Endothelial cell of umbilical vein (primary cell): ENCODE results near the gene WDFY2. TPM values are rescaled to one million over a fixed set of nuclear protein-coding genes. Genes with fewer than 3 reads are reported as not detected.
A peak's percentile ranks its signal among the peaks of the same experiment; 100 is the strongest.

Source experiments
- BruUV-seq: library from RNA; stranded (reverse); fragments of 400-500 nt; replicated peaks from 2 replicates; lab custom pipeline; 2021; lab: Mats Ljungman, UMichigan
- CTCF ChIA-PET: fragments of 300-600, 350-600 bp; sonication (Branson Sonifier 250); formaldehyde crosslinking; loops from one replicate; lab custom pipeline; 2021; ENCODE audit warnings: antibody characterized with exemption, inconsistent platforms; lab: Charles Lee
- POLR2A ChIA-PET: fragments of 300-600, 350-600 bp; sonication (Branson Sonifier 250); formaldehyde crosslinking; loops from one replicate; lab custom pipeline; 2021; ENCODE audit warnings: antibody characterized with exemption, inconsistent platforms; lab: Charles Lee
- DNase-seq: peaks from one replicate; pipeline ENCODE4 v3.0.0-alpha.2; 2011; ENCODE audit warnings: low read depth, low spot score
- FAIRE-seq: peaks from 2 replicates; lab custom pipeline; 2011; peaks lifted over from hg19 to GRCh38; lab: Jason Lieb, UNC
- H2AFZ ChIP-seq: 2 replicates; pipeline ENCODE4 v1.6.0; 2012; ENCODE audit warnings: low read depth, low read length, control low read depth, inconsistent platforms
- H3K27ac ChIP-seq: 2 replicates; pipeline ENCODE4 v1.5.1; 2011; ENCODE audit warnings: low read depth, mild to moderate bottlenecking, control low read depth, low read length, moderate library complexity; ENCODE audit not compliant: insufficient read depth
- H3K27me3 ChIP-seq, 2 experiments: 2 replicates each; pipeline versions ENCODE4 v1.6.0 to v1.6.1; 2011; ENCODE audit warnings: low read length in 2 of 2, mixed read lengths in 1 of 2; ENCODE audit not compliant: control insufficient read depth in 2 of 2, insufficient read depth in 2 of 2
- H3K36me3 ChIP-seq, 2 experiments: 2 replicates in 1 of 2; 3 replicates in 1 of 2; pipeline ENCODE4 v1.5.1; 2011; ENCODE audit warnings: low read length in 2 of 2, mild to moderate bottlenecking in 1 of 2, moderate library complexity in 1 of 2; ENCODE audit not compliant: control insufficient read depth in 2 of 2, insufficient read depth in 2 of 2; ENCODE audit errors: extremely low read depth in 1 of 2
- H3K4me1 ChIP-seq: 3 replicates; pipeline ENCODE4 v1.5.1; 2011; ENCODE audit warnings: mild to moderate bottlenecking, low read length; ENCODE audit not compliant: control insufficient read depth, insufficient read depth; ENCODE audit errors: extremely low read depth
- H3K4me2 ChIP-seq: 2 replicates; pipeline ENCODE4 v1.6.1; 2011; ENCODE audit warnings: low read length, control low read depth, mixed read lengths; ENCODE audit not compliant: insufficient read depth
- H3K4me3 ChIP-seq, 3 experiments: fragments of 200-600 bp in 1 of 3; sonication (generic), shearing (Covaris generic) in 1 of 3; replicated peaks in 1 of 3; 2 replicates each; pipeline ENCODE4 v1.5.1; 2011 to 2016; ENCODE audit warnings: control low read depth in 3 of 3, low read length in 3 of 3, mild to moderate bottlenecking in 2 of 3, inconsistent platforms in 1 of 3, low read depth in 1 of 3, moderate library complexity in 1 of 3; ENCODE audit not compliant: insufficient read depth in 1 of 3
- H3K79me2 ChIP-seq: 2 replicates; pipeline ENCODE4 v1.6.0; 2012; ENCODE audit warnings: low read length, inconsistent platforms; ENCODE audit not compliant: control insufficient read depth, insufficient read depth
- H3K9ac ChIP-seq: replicated peaks from 2 replicates; pipeline ENCODE3; 2011; ENCODE audit warnings: low read length, control low read depth; ENCODE audit not compliant: insufficient read depth; ENCODE audit errors: extremely low read depth
- H3K9me1 ChIP-seq: replicated peaks from 3 replicates; pipeline ENCODE4 v1.6.0; 2011; ENCODE audit warnings: mild to moderate bottlenecking, low read length; ENCODE audit not compliant: control insufficient read depth, insufficient read depth; ENCODE audit errors: extremely low read depth
- H3K9me3 ChIP-seq: replicated peaks from 2 replicates; pipeline ENCODE4 v1.5.1; 2012; ENCODE audit warnings: low read length, inconsistent platforms; ENCODE audit not compliant: control insufficient read depth, insufficient read depth
- H4K20me1 ChIP-seq: replicated peaks from 2 replicates; pipeline ENCODE3; 2011; ENCODE audit warnings: mild to moderate bottlenecking, low read length; ENCODE audit not compliant: control insufficient read depth, insufficient read depth; ENCODE audit errors: extremely low read depth
- FOS ChIP-seq: IDR thresholded peaks from 2 replicates; pipeline ENCODE4 v1.6.1; 2011; ENCODE audit warnings: mild to moderate bottlenecking, low read length, moderate library complexity, borderline replicate concordance; ENCODE audit not compliant: insufficient read depth
- GATA2 ChIP-seq: IDR thresholded peaks from 2 replicates; pipeline ENCODE4 v1.7.0; 2011; ENCODE audit warnings: low read depth, mild to moderate bottlenecking, moderate library complexity, mixed read lengths, low read length; ENCODE audit not compliant: insufficient read length, insufficient read depth
- JUN ChIP-seq: IDR thresholded peaks from 2 replicates; pipeline ENCODE4 v1.6.1; 2011; ENCODE audit warnings: borderline replicate concordance, low read depth; ENCODE audit not compliant: insufficient read length, insufficient read depth
- dilution Hi-C: fragments of 300-500 bp; cut with MboI; formaldehyde crosslinking; loops from one replicate; pipeline ENCODE4 v1.15.0; 2019; ENCODE audit warnings: low sequenced_read_pairs; ENCODE audit not compliant: extremely low pct_ligation_motif_present
- intact Hi-C: fragments of 100-400 bp; cut with micrococcal nuclease; formaldehyde crosslinking; loops from one replicate; pipeline ENCODE4 v1.10.0; 2022
- polyA plus RNA-seq, 4 experiments: library from polyadenylated mRNA; depleted of rRNA in 3 of 4; stranded (reverse) in 3 of 4; unstranded in 1 of 4; fragments of >200 nt; gene quantifications; 2 replicates each; pipeline versions ENCODE4 v1.2.1 to v1.2.3, GENCODE V29; 2011 to 2012; ENCODE audit warnings: missing spikeins in 1 of 4
- total RNA-seq: library from RNA; stranded (reverse); gene quantifications from 2 replicates; pipeline ENCODE4 v1.2.3, GENCODE V29; 2021
- TF ChIP-seq, protein P1 (sequence below), 2 donors: IDR thresholded peaks; 1 replicate in 1 of 2; 2 replicates in 1 of 2; pipeline ENCODE4 v1.5.1; 2011; ENCODE audit warnings: low read length in 2 of 2, mild to moderate bottlenecking in 2 of 2, moderate library complexity in 2 of 2, control low read depth in 1 of 2, inconsistent platforms in 1 of 2, low read depth in 1 of 2; ENCODE audit not compliant: insufficient read depth in 1 of 2; ENCODE audit errors: extremely low read depth in 1 of 2

WDFY2 gene
- total and polyA plus RNA-seq, 2 donors (not counting 3 experiments of a cell fraction or from before 2014, with no cell fraction given): 2.1 to 5.5 TPM

DNA sequence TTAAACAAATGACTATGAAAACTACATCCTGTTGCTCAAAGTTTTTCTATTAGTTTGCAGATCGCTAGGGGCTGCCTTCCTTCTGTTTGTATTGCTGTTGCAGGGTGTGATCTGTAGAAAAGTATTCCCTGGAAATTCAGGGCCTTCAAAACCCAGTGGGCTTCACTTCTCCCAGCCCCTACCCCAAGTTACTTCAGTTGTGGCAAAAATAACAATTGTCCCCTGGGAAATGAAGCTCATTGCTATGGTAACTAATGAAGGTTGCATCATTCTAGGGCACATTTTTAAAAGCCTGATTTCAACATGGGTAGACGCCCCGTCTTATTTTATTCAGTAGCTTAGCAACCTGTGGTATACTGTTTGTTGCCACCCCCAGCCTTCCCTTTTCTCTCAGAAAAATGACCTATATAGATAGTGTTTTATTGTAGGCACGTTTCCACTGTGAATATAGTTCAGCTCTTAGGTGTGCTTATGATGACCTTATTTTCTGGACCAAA is 60.9 kb downstream of the WDFY2 start:
- Histone ChIP-seq H3K9me1 (no peaks in the 10 kb centered on the region), H3K27me3 (no peaks in the 10 kb centered on the region), H3K4me3 (no peak overlapping the region), H3K4me2 (no peak overlapping the region), H3K9ac (no peak overlapping the region), H3K79me2 (no peaks in the 10 kb centered on the region), H3K36me3 (no peaks in the 10 kb centered on the region), H2AFZ (no peak overlapping the region), H4K20me1 (no peaks in the 10 kb centered on the region), H3K27ac (peak overlapping the region; percentile 87), H3K9me3 (no peaks in the 10 kb centered on the region), H3K4me1 (peaks cover 28% of the 10 kb centered on the region)
- dilution Hi-C loops (no loop called here), intact Hi-C loops (loop anchor here (2.0 kb wide), 1 partner anchor 28 kb away; no protein-coding TSS in a partner anchor)
- BruUV-seq: no TSS peak
- ChIA-PET CTCF (interaction anchor here (0.9 to 1.3 kb wide), 4 partner anchors 24 to 87 kb away, joined by 3 read pairs; no protein-coding TSS in a partner anchor), POLR2A (interaction anchor here (0.6 kb wide), 1 partner anchor 402 kb away, joined by 3 read pairs; no protein-coding TSS in a partner anchor)
- no peak for DNase-seq
- TF ChIP-seq, protein P1, sequence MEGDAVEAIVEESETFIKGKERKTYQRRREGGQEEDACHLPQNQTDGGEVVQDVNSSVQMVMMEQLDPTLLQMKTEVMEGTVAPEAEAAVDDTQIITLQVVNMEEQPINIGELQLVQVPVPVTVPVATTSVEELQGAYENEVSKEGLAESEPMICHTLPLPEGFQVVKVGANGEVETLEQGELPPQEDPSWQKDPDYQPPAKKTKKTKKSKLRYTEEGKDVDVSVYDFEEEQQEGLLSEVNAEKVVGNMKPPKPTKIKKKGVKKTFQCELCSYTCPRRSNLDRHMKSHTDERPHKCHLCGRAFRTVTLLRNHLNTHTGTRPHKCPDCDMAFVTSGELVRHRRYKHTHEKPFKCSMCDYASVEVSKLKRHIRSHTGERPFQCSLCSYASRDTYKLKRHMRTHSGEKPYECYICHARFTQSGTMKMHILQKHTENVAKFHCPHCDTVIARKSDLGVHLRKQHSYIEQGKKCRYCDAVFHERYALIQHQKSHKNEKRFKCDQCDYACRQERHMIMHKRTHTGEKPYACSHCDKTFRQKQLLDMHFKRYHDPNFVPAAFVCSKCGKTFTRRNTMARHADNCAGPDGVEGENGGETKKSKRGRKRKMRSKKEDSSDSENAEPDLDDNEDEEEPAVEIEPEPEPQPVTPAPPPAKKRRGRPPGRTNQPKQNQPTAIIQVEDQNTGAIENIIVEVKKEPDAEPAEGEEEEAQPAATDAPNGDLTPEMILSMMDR (IDR thresholded peaks at IDR 0.05; ENCODE audit: extremely low read depth in 1 of 2, insufficient read depth in 1 of 2, low read depth in 1 of 2, low read length in 2 of 2): no peak
- TF ChIP-seq FOS: no peak
- TF ChIP-seq JUN: no peak
- no peak for TF ChIP-seq GATA2
- FAIRE-seq: peak; percentile 54
